GM23248 (cell line): ENCODE results near the gene TMEM72. TPM values are rescaled to one million over a fixed set of nuclear protein-coding genes. Genes with fewer than 3 reads are reported as not detected.

ENCODE experiments used
- DNase-seq: peaks from one replicate; pipeline ENCODE4 v3.0.0-alpha.2; 2015
- H2AFZ ChIP-seq: fragments of 200-600 bp; sonication (generic); 2 replicates; pipeline ENCODE4 v1.6.1; 2016; ENCODE audit warnings: antibody characterized with exemption
- H3F3A ChIP-seq: fragments of 200-600 bp; sonication (generic); 2 replicates; pipeline ENCODE4 v1.6.1; 2016; ENCODE audit warnings: mild to moderate bottlenecking, antibody characterized with exemption, mixed run types; ENCODE audit not compliant: insufficient read depth
- H3K27ac ChIP-seq: fragments of 200-600 bp; sonication (generic); 2 replicates; pipeline ENCODE4 v1.5.1; 2016; ENCODE audit warnings: mild to moderate bottlenecking
- H3K27me3 ChIP-seq: fragments of 200-600 bp; sonication (generic); replicated peaks from 2 replicates; pipeline ENCODE4 v1.6.1; 2016; ENCODE audit warnings: mild to moderate bottlenecking; ENCODE audit not compliant: insufficient read depth
- H3K36me3 ChIP-seq: fragments of 200-600 bp; sonication (generic); 2 replicates; pipeline ENCODE4 v1.6.1; 2016; ENCODE audit warnings: low read depth, mild to moderate bottlenecking
- H3K4me1 ChIP-seq: fragments of 200-600 bp; sonication (generic); 2 replicates; pipeline ENCODE4 v1.6.1; 2016; ENCODE audit warnings: mild to moderate bottlenecking; ENCODE audit not compliant: insufficient read depth
- H3K4me2 ChIP-seq: fragments of 200-600 bp; sonication (generic); one replicate; pipeline ENCODE4 v1.6.1; 2016; ENCODE audit warnings: mild to moderate bottlenecking; ENCODE audit not compliant: unreplicated experiment
- H3K4me3 ChIP-seq: fragments of 200-600 bp; sonication (generic); 2 replicates; pipeline ENCODE4 v1.5.1; 2016; ENCODE audit warnings: mild to moderate bottlenecking
- H3K79me2 ChIP-seq: fragments of 200-600 bp; sonication (generic); 2 replicates; pipeline ENCODE4 v1.6.1; 2016; ENCODE audit warnings: mild to moderate bottlenecking; ENCODE audit not compliant: insufficient read depth
- H3K9ac ChIP-seq: fragments of 200-600 bp; sonication (generic); 2 replicates; pipeline ENCODE4 v1.6.1; 2016; ENCODE audit warnings: mild to moderate bottlenecking
- H3K9me2 ChIP-seq: fragments of 200-600 bp; sonication (generic); 2 replicates; pipeline ENCODE4 v1.6.1; 2016; ENCODE audit warnings: mixed run types, mild to moderate bottlenecking, moderate library complexity; ENCODE audit not compliant: insufficient read depth
- H3K9me3 ChIP-seq: fragments of 200-600 bp; sonication (generic); one replicate; pipeline ENCODE4 v1.6.1; 2017; ENCODE audit warnings: low read depth
- H4K20me1 ChIP-seq: fragments of 200-600 bp; sonication (generic); 2 replicates; pipeline ENCODE4 v1.6.0; 2016; ENCODE audit not compliant: insufficient read depth
- EZH2 ChIP-seq: fragments of 200-600 bp; sonication (generic); IDR thresholded peaks from 2 replicates; pipeline ENCODE4 v1.6.1; 2018; ENCODE audit warnings: antibody characterized with exemption, mild to moderate bottlenecking; ENCODE audit not compliant: insufficient read depth, poor library complexity, severe bottlenecking
- EZH2phosphoT487 ChIP-seq: fragments of 200-600 bp; sonication (generic); IDR thresholded peaks from 2 replicates; pipeline ENCODE4 v1.6.1; 2018; ENCODE audit warnings: antibody characterized with exemption, moderate library complexity, mild to moderate bottlenecking, low read depth; ENCODE audit not compliant: insufficient read depth
- WGBS, 2 experiments: methylation state at CpG; one replicate each; pipeline ENCODE4 v1.1.6; 2015 to 2017; ENCODE audit warnings: low lambda C conversion rate in 2 of 2, low coverage in 1 of 2; ENCODE audit errors: missing lambda C conversion rate in 2 of 2; 5-methylcytosine and 5-hydroxymethylcytosine counted together
- in situ Hi-C: fragments of 300-500 bp; cut with MboI; formaldehyde crosslinking; loops from 2 replicates; pipeline ENCODE4 v1.15.0; 2020
- polyA plus RNA-seq: library from polyadenylated mRNA; unstranded; fragments of >200 nt; fragmentation: Nextera tagmentation; extraction: Ambion mirVana; gene quantifications from 2 replicates; pipeline ENCODE4 v1.2.1, GENCODE V29; 2016
- total RNA-seq: library from RNA; depleted of rRNA; stranded (reverse); fragments of >200 nt; shearing (Covaris generic); gene quantifications from 2 replicates; pipeline ENCODE4 v1.2.3, GENCODE V29; 2014

TMEM72 gene
- total and polyA plus RNA-seq, 2 experiments from 2014 or later = not detected

GRCh38 chr10:44917848-44918247, 6.7 kb downstream of the TMEM72 start:
- no peak for TF ChIP-seq EZH2phosphoT487
- TF ChIP-seq EZH2 = no peak
- Histone ChIP-seq H3K4me3 (no peak overlapping the region), H3K4me1 (no peaks in the 10 kb centered on the region), H3K27me3 (peaks cover 26% of the 10 kb centered on the region), H3K4me2 (no peak overlapping the region), H3K9me2 (no peaks in the 10 kb centered on the region), H3K9me3 (no peaks in the 10 kb centered on the region), H3K36me3 (no peaks in the 10 kb centered on the region), H3F3A (no peaks in the 10 kb centered on the region), H3K9ac (no peak overlapping the region), H3K27ac (no peak overlapping the region), H3K79me2 (no peaks in the 10 kb centered on the region), H2AFZ (no peak overlapping the region), H4K20me1 (no peaks in the 10 kb centered on the region)
- in situ Hi-C loops = no loop called here
- 26 to 33% methylated on average over 3 of the region's 3 CpGs for WGBS, 2 experiments
- no peak for DNase-seq

GRCh38 chr10:44920252-44920651, 9.1 kb downstream of the TMEM72 start:
- Histone ChIP-seq H4K20me1 (no peaks in the 10 kb centered on the region), H3K9me3 (no peaks in the 10 kb centered on the region), H3F3A (no peaks in the 10 kb centered on the region), H3K27ac (no peak overlapping the region), H3K79me2 (no peaks in the 10 kb centered on the region), H3K9me2 (no peaks in the 10 kb centered on the region), H3K4me2 (no peak overlapping the region), H3K27me3 (peaks cover 25% of the 10 kb centered on the region), H3K9ac (no peak overlapping the region), H3K4me3 (no peak overlapping the region), H2AFZ (no peak overlapping the region), H3K36me3 (no peaks in the 10 kb centered on the region), H3K4me1 (no peaks in the 10 kb centered on the region)
- WGBS, 2 experiments = 37 to 51% methylated on average over 3 of the region's 3 CpGs
- TF ChIP-seq EZH2phosphoT487 (no peak), EZH2 (no peak)
- no peak for DNase-seq
- in situ Hi-C loops = no loop called here

DNA sequence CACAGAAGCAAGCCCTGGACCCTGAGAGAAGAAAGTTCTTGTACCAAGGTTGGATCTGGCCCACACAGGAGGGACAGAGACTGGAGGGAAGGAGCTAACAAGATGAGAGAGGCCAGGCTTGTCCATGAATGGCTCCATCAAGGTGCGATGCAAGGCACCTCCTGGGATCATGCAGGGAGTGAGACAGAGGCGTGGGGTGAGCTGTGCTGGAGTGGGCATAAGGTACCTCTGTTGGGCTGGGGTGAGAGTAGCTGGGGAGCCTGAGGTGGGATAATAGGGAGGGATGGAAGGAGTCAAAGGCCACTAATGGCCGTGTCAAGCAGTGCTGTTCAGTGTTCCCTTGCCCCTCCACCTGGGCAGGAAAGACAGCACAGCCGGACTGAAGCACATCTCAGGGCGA, 9.9 kb downstream of the TMEM72 start:
- 60 to 61% methylated on average over 5 of the region's 5 CpGs for WGBS, 2 experiments
- Histone ChIP-seq H3K4me2 (no peak overlapping the region), H3K79me2 (no peaks in the 10 kb centered on the region), H3K4me3 (no peak overlapping the region), H3K9me2 (no peaks in the 10 kb centered on the region), H3K27ac (no peak overlapping the region), H3K9ac (no peak overlapping the region), H4K20me1 (no peaks in the 10 kb centered on the region), H3K9me3 (no peaks in the 10 kb centered on the region), H3K27me3 (peaks cover 26% of the 10 kb centered on the region), H2AFZ (no peak overlapping the region), H3K4me1 (no peaks in the 10 kb centered on the region), H3K36me3 (no peaks in the 10 kb centered on the region), H3F3A (no peaks in the 10 kb centered on the region)
- TF ChIP-seq EZH2 (no peak), EZH2phosphoT487 (no peak)
- in situ Hi-C loops = no loop called here
- no peak for DNase-seq

DNA sequence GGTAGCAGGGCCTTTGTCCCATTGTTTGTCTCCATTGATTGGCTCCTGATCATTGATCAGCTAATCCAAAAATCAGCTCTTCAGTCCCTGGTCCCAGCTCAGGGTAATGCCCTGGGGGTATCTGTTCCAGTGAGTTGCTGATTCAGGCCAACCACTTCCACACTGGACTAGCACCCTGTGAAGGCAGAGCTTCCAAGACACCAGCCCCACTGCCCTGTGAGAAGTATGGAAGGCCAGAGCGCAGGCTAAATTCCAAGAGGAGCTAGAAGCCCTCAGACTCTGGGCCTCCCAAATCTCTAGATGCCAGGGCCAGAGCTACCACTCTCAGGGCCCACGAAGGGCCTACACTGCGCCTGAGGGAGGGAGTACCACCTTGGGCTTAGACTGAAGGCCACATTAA, 10.4 kb downstream of the TMEM72 start:
- TF ChIP-seq EZH2phosphoT487 (no peak), EZH2 (no peak)
- H3K36me3 ChIP-seq = no peaks in the 10 kb centered on the region
- H3K9me3 ChIP-seq = no peaks in the 10 kb centered on the region
- H3F3A ChIP-seq = no peaks in the 10 kb centered on the region
- no peak overlapping the region for H3K4me3 ChIP-seq
- DNase-seq = no peak
- no peaks in the 10 kb centered on the region for H3K9me2 ChIP-seq
- H4K20me1 ChIP-seq = no peaks in the 10 kb centered on the region
- in situ Hi-C loops = no loop called here
- 34 to 53% methylated on average over 3 of the region's 3 CpGs for WGBS, 2 experiments
- no peak overlapping the region for H3K9ac ChIP-seq
- H3K79me2 ChIP-seq = no peaks in the 10 kb centered on the region
- H2AFZ ChIP-seq = no peak overlapping the region
- H3K4me1 ChIP-seq = no peaks in the 10 kb centered on the region
- H3K27me3 ChIP-seq = peaks cover 26% of the 10 kb centered on the region
- no peak overlapping the region for H3K27ac ChIP-seq
- H3K4me2 ChIP-seq = no peak overlapping the region

DNA sequence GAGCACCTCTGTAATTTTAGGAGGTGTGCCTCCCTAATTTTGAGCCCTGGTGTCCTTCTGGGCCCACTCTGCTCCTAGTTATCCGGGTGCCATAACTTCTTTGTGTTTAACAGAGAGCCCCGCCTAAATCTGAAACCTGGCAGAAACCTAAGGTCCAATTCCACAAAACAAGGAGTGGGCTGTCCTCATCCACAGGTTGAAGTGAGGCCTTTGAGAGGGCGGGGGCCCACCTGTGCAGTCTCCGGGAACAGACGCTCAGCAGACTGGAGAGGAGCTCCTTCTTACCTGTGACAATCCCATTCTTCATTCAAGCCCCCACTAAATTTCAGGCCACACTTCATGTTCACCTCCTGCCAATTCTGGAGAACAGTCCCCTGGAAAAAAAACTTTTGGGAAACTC, 10.9 kb downstream of the TMEM72 start:
- Histone ChIP-seq H3K4me1 (no peaks in the 10 kb centered on the region), H3K4me2 (no peak overlapping the region), H3K9me3 (no peaks in the 10 kb centered on the region), H3F3A (no peaks in the 10 kb centered on the region), H3K27ac (no peak overlapping the region), H3K9me2 (no peaks in the 10 kb centered on the region), H3K36me3 (no peaks in the 10 kb centered on the region), H3K4me3 (no peak overlapping the region), H4K20me1 (no peaks in the 10 kb centered on the region), H3K27me3 (peaks cover 26% of the 10 kb centered on the region), H3K79me2 (no peaks in the 10 kb centered on the region), H3K9ac (no peak overlapping the region), H2AFZ (no peak overlapping the region)
- 56 to 70% methylated on average over 5 of the region's 5 CpGs for WGBS, 2 experiments
- in situ Hi-C loops = no loop called here
- no peak for TF ChIP-seq EZH2
- DNase-seq = no peak
